Midbrain (tissue), 1 donor: ENCODE data around the gene LRRC25.

ENCODE experiments used
- DNase-seq: peaks from one replicate; lab custom pipeline; 2025; lab: John Stamatoyannopoulos, UW

The LRRC25 gene

DNA sequence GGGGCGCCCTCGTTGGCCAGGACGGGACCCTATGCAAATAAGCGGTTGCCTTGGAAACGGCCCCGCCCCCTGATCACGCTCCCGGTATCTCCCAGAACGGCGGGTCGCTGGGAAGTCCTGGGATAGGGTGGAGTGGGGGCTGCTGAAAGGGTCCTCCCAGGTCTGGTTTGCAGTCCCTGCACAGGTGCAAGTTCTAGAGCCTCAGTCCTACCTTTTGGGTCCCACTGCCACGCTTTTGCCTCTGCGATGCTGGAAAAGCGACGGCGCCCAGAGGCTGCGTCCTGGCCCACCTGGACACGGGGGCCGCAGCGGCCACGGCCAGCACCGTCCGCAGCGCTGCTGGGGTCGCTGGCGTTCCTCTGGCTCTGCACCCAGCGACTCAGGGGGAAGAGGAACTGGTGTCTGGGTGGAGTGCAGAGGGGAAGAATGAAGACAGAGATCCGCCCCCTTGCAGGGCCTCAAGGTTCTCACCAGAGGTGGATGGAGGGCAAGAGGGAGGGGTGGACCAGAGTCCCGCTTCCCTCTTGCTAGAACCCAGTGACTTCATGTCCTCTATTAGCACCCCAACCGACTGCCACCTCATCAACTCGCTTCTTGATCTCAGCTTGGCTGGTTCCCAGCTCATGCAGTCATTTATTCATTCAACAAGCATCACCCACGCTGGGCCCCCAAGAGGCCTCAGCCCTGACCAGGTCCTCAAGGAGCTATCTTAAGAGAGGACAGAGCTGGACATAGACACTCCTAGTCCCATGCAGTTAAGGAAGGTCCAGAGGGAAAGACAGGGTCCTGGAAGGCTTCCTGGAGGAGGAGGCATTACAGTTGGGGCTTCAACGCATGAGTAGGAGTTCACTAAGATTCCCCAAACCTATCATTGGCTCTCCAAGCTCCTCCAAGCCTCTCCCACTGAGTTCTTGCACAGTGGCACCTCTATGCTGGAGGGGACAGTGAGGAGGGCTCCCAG lies at the start of gene LRRC25:
TSS of gene LRRC25 (minus strand) at position 381 of the 961 bp plus-strand sequence. CDS start 659 bp downstream, outside the sequence.
- peak; percentile 4 for DNase-seq

DNA sequence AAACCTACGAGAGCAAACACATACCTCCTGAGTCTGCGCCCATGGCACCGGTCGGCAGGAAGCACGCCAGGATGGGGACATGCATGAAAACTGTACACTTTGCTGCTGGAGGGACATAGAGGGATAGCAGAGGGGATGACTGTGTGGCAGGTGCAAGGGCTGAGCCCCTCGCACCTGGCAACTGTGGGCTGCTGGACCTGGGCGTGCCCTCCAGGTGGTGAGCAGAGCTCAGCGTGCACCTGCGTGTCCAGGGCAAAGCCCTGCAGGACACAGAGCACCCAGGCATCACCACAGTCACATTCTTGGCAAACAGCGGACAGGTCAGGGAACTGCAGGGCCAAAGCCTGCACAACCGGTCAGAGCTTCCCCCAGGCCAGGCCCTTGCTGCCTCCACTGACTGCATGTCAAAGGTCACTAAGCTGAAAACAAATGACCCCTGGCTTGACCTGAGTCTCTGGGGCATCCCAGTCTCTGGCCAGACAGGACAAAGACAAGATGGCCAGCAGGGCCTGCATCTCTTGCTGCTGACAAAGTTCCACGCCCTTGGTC lies 49.5 kb upstream of the LRRC25 start:
- DNase-seq = no peak

DNA sequence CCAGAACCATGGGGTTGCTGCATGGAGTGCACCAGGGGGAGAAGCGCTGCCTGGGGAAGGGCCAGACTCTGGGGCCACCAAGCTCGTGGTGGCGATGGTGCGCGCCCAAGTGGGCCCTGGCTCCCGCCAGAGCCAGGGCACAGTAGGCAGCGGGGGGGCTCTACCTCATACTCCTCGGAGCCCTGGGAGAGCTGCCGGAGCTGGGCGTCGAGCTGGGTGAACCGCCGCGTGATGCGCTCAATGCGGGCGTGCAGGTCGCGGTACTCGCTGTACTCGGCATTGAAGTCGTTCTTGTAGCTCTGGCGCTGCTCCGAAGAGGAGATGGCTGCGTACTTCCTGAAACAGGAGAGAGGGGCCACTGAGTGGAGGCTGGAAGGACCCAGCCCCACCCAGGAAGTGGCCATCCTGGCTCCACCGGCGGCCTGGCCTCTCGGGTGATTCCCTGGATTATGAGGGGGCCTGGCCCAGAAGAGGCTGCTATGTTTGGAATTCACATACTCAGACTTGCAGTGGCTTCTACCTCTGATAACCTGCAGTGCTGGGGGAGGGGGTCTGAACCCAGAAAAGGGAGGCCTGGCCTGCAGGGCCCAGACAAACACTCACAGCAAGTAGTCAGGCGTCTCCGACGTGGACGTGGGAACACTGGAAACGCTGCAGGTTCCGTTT lies 48.9 kb upstream of the LRRC25 start:
- no peak for DNase-seq

DNA sequence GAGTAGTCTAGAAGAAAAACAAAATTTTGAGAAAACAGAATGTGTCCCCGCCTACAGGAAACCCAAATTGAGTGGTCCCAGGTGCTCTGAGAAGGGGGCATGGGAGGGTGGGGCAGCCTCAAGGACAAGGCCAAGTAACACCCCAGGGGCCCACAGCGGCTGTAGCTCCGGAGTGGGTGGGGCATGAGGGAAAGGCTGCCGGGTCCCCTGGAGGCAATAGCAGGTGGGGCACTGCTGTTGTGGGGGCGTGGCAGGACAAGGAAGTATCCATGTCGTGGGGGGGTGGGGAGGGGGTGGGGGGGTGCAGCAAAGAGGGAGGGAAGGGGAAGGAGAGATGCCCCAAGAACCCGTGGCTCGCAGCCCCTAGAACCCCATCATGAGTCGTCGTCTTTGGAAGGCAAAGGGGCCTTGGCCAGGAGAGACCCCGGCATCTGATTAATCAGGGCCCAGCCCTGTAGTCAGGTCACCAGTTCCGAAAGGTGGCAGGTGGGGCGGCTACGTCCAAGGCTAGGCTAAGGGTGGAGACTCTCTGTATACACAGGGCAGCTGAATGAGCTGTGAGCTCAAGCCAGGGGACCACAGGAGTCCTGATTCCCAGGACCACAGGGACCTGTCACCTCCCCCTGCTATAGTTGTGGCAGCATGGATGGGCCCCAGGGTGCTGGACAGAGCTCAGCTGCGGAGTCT lies 48.0 kb upstream of the LRRC25 start:
- no peak for DNase-seq

DNA sequence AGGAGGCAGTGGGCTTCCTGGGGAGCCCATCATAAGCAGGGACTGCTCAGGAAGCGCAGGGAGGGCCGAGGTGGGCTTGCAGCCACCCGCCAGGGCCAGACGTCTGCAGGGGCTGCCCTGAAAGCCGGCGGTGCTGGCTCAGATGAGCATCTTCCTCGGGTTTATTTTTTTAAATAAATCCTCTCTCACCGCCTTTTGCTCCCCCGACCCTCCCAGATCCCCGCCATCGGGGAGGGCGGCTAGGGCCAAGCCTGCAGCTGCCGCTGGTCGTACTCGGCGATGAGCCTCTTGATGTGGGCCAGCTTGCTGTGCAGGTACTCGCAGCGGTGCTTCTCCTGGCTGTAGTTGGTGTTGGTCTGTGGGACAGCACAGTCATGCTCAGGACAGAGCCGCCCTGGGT lies 47.1 kb upstream of the LRRC25 start:
- no peak for DNase-seq

DNA sequence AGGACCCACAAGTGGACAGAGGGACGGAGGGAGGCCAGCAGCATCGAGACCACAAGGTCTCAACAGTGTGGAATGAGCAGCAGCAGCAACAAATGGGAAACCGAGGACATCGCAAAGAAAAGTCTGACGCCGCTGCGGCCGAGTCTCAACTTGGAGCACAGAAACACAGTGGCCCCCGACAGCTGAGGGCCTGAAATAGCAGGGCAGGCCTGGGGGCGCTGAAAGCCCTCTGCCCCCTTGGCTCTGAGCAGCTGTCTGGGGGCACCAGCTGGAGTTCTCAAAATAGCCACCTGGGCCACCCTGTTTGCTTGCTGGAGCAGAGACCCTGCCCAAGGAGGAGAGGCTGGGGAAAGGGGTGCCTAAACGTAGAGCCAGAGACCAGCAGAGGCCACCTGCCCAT lies 46.4 kb upstream of the LRRC25 start:
- no peak for DNase-seq

DNA sequence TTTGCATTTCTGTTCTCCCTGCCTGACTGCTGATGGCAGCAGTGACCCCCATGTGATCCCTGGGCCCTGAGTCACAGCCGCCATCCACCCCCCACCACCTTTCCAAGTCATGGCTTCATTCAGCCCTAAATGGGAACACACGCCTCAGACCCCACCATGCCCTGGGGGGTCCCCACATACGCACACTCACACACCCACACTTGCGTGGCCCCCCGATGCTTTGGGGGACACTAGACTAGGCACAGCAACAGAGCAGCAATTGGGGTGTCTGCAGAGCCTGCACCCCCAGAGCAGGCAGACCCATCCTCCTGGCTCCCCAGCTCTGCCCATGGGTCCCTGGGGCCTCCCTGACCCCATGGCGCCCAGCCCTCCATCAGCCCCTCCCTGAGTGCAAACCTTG lies 46.0 kb upstream of the LRRC25 start:
- DNase-seq = no peak

DNA sequence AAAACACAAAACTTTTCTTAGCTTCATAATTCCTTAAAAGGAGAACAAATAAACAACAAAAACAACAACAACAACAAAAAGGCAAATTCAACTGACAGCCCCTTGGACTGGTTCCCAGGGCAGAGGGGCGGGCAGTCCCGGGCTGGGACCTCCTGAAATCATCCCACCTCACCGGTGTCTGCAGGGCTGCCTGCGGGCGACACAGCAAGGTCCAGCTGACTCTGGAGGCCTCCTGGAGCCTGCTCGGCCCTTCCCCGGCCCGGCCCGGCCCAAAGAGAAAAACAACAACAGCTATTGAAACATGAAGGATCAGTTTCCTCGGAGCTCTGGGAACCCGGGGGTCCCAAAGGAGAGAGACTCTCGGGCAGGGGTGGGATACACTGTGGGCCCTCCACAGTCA lies 45.5 kb upstream of the LRRC25 start:
- DNase-seq = no peak

DNA sequence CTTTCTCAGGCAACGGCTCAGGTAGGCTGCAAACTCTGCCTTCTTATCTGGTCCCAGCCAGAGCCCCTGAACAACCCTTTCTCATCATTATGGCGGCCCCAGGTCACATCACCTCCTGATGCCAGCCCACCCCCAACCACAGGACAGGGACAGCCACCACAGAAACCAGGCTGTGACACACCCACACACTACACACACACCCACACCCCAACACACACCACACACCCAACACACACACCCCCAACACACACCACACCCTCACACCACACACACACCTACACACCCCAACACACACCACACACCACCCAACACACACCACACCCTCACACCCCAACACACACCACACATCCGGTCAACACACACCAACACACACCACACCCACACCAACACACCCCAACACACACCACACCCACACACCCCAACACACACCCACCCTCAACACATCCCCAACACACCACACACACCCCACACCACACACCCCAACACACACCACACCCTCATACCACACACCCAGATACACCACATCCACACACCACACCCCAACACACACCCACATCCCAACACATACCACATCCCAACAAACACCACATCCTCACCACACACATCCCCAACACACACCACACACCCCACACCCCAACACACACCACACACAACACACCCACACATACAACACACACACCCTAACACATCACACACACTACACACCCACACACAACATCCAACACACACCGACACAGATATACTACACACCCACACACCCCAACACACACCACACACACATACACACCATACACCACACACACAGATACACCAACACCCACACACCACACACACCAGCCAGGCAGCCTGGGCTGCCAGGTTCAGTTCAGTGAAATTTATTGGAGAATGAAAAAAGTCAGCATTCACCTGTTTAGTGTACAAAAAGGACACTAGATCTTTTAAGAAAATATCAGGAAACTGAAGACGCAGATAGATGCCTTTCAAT lies 44.7 kb upstream of the LRRC25 start:
- no peak for DNase-seq

DNA sequence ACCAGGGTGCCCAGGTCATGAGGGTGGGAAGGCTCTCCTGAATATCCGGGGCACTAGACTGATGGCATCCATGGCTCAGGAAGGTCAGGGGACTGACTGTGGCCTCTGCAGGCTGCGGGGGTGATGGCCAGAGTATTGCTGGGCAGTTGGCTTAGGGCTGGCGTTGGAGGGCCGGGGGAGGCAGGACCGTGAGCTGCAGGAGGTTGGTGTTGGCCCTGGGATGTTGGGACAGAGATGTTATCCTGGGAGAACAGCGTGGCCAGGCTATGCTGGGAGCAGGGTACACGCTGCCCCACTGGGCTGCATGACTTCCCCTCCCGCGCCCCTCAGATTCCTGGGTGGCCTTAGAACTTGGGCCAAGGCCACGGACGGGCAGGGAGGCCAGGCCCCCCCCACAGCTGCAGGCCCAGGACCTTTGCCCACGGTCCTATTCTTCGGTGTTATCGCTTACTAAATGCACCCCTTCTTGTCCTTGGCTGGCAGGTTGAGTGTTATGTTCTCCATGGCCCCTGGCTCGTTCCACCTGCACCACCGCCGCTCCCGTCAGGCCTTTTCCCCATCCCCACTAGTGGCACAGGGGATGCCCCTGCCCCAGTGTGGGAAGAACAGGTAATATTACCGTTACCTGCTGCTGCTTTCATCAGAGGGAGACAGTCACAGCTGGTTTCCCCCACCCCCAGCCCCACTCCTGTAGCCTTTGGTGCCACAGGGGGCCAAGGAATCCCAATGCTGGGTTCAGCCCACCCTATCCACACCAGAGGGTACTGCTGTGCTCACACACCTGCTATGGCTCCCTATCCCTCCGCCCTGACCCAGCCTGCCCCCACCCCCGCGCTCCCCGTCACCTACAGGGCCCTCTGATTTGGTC lies 43.7 kb upstream of the LRRC25 start:
- no peak for DNase-seq

DNA sequence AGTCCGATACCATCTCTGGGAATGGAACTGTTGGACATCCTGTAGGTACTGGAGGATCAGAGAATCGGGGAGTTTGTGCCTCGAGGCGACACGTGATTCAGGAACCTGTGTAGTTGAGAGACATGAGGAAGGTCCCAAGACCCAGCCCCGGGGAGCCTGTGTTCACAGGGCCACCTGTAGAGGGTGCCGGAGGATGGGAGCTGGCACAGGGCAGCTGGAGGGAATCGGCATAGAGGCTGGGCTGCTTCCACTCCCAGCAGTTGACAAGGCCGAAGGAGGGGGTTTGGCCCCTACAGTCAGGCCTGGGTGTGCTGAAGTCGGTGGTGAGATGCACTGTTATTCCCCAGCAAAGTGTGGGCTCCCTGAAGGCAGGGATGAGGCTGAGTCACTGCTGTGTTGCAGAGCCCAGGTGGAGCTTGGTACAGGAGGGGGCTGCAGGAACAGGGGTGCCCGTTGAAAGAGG lies 43.0 kb upstream of the LRRC25 start:
- DNase-seq = no peak

DNA sequence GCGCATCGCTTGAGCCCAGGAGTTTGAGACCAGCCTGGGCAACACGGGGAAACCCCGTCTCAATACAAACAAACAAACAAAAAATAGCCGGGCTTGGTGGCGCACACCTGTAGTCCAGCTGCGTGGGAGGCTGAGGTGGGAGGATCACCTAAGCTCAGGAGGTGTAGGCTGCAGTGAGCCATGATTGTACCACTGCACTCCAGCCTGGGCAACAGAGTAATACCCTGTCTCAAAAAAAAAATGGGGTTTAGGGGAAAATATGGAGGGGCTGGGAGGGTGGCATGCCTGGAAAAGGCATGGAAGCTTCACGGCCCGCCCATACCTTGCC lies 42.5 kb upstream of the LRRC25 start:
- no peak for DNase-seq

DNA sequence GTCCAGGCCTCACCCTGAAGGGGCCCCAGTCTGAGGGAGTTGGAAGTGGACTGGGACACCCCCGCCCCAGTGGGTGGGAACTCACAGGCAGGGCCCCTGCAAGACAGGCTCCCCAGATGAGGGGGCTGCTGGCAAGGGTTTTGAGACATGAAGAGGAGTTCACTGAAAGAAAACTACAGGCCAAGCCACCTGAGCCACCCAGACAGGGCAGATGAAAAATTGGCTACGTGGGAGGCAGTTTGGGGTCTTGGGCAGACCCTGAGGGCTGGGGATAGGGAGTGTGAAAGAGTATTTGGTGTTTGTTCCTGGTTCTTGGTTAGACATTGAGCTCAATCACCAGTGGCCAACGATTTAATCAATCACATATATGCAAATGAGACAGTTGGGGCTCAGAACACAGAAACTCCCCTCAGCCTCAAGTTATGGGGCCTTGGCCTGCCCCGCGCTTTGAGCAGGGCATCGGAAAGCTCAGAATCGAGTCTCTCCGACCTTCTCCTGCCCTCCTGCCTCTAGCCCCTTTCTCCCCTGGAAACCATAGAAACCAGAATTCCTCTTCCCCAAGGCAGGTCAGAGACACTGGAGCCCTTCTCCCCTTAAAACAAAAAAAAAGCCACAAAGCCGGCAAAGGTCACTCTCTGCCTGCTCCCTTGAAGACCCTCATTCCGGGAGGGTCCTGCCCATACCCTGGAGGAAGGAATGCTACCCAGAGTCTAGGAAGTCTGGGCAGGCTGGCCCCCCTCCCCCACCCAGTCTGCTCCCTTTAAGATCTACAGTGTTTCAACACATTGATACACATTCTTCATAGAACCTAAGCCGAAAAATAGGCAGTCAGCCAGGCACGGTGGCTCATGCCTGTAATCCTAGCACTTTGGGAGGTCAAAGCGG lies 41.8 kb upstream of the LRRC25 start:
- no peak for DNase-seq

DNA sequence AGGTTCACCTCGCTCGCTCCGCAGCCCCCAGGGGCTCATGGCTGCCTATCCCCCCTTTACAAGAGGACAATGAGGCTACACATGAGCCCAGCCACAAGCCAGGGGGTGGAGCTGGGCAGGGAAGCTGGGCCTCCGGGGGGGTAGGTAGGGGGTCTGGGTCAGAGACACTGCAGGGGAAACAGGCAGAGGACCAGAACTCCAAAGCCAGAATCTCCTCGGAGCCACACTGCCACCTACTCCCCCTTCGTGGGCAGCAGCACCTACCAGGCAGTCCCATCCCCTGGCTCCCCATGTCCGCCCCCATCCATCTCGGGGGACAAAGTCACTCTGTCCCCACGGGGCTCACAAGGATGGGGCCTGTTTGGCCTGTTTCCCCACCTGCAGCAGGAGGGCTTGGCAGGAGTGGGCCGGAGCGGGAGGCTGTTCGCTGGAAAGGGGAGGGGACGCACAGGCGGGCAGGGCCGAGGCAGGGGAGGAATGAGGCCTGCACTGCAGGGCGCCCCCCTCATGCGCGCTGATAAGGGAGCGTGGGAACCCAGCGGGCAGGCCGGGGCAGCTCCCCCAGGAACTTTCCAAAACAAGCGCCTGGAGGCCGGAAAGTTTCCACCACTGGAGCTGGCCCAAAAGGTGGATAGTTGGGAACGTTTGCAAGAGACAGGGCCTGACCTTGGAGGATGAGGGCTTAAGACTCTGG lies 41.1 kb upstream of the LRRC25 start:
- no peak for DNase-seq

DNA sequence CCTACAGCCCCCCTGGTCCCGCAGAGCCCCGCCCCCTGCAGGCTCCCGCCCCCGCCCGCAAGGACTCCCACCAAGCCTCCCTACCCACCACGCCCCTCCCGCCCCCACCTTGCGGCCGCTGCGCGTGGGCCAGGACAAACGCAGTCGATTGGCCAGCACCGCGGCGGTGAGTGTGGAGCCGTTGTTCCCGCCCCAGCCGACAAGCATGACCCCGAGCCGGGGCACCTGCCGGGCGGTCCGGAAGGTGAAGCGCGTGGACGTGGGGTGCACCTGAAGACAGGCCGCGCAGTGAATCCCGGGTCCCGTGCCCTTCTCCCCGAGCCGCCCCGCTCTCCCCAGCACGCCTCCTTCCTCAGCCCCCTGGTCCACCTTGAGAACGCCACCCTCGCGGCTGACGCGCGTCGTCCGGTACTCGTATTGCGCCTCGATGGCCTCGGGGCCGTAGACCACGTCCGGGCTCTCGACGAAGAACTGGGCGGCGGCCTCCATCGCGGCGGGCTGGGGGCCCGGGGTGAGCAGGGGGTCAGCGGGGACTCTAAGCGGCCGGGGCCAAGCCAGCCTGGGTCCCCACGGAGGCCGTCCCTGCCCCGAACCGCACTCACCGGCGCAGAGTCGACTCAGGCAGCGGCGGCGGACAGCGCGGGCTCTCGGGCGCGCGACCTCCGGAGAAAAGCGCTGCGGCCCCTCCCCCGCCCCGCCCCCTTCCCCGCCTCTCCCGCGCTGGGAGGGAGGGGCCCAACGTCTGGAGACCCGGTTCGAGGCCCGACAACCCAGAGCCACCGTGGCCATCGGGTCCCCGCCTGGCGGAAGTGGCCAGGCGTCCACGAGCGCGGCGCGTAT lies 40.3 kb upstream of the LRRC25 start, which contains the start of gene ISYNA1:
TSS of gene ISYNA1 (minus strand) at position 643 of the 840 bp plus-strand sequence. CDS start at position 489, 154 bp downstream.
- no peak for DNase-seq

DNA sequence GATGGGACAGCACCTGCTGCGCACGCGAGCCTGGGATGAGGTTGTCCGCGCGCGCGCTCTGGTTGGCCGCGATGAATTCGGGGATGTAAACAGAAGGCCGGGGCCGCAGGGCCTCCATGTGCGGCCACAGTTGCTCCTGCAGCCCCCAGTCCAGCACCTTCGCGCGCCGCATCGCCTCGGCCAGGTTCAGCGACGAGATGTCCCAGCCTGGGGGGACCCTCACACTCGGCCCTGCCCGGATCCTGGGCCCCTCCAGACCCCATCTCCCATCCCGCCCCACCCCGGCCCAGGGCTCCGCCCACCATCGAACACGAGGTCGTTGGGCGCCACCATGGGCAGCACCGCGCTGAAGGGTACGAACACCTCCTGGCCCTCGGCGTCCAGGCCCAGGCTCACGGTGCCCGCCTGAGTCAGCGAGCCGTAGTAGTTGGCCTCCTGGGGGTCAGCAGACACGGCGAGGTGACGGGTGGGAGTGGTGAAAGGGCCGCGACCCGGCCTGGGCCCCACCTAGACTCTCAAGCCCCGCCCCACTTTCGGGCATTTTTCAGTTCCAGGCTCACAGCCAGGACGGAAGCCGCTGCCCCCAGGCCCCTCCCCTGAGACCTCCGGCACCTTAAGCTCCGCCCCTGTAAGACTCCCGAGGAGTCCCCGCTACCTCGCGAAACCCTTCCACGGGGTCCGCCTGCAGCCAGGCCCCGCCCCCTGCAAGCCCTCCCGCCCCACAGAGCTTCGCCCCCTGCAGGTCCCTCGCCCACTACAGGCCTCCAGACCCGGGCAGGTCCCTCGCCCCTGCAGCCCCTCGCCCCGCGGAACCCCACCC lies 39.5 kb upstream of the LRRC25 start:
- peak; percentile 19 for DNase-seq
